SH-SY5Y (cell line): ENCODE data around the gene AQP1.

Source experiments
- GATA2 ChIP-seq: IDR thresholded peaks from 2 replicates; pipeline ENCODE4 v1.6.1; 2011; ENCODE audit warnings: mild to moderate bottlenecking, low read depth, low read length
- GATA3 ChIP-seq: IDR thresholded peaks from 2 replicates; pipeline ENCODE4 v1.6.1; 2011; ENCODE audit warnings: low read depth, mild to moderate bottlenecking, low read length, moderate library complexity

GRCh38 chr7:30902466-30902865 is 9.2 kb upstream of the AQP1 start:
- no peak for TF ChIP-seq GATA3
- TF ChIP-seq GATA2, result no peak
